GM12878 (cell line): ENCODE results near the gene MYCBP2. TPM values are rescaled to one million over a fixed set of nuclear protein-coding genes. Genes with fewer than 3 reads are reported as not detected.

Experiments
- ATAC-seq: fragments of 200-7000 bp; cut with Tn5 transposase; 3 replicates; pipeline ENCODE4 v1.9.1; 2020; ENCODE audit warnings: mild to moderate bottlenecking, moderate library complexity
- BruUV-seq: library from RNA; stranded (reverse); fragments of 400-500 nt; replicated peaks from 2 replicates; lab custom pipeline; 2021; lab: Mats Ljungman, UMichigan
- CTCF ChIA-PET: fragments of 300-600 bp; sonication (Branson Sonifier 250); formaldehyde crosslinking; extraction: SDS; loops from one replicate; lab custom pipeline; 2021; ENCODE audit warnings: inconsistent platforms; lab: Yijun Ruan, JAX
- POLR2A ChIA-PET: fragments of 350-600 bp; formaldehyde crosslinking; extraction: SDS; loops from one replicate; lab custom pipeline; 2021; ENCODE audit warnings: inconsistent platforms; lab: Charles Lee
- RAD21 ChIA-PET: fragments of 300-600 bp; sonication (Branson Sonifier 250); formaldehyde crosslinking; loops from one replicate; lab custom pipeline; 2023; ENCODE audit warnings: antibody characterized with exemption; ENCODE audit not compliant: unreplicated experiment; lab: Charles Lee
- SMC1A ChIA-PET: fragments of 300-600 bp; sonication (Branson Sonifier 250); formaldehyde crosslinking; loops from one replicate; lab custom pipeline; 2023; ENCODE audit not compliant: unreplicated experiment, uncharacterized antibody; lab: Charles Lee
- DNase-seq: peaks from one replicate; pipeline ENCODE4 v3.0.0-alpha.2; 2011; ENCODE audit warnings: low read depth, low spot score
- FAIRE-seq: peaks from 3 replicates; lab custom pipeline; 2011; peaks lifted over from hg19 to GRCh38; lab: Jason Lieb, UNC
- H2AFZ ChIP-seq: 2 replicates; pipeline ENCODE4 v1.6.0; 2011; ENCODE audit warnings: low read depth, low read length, control low read depth; ENCODE audit not compliant: control insufficient read depth
- H3K27ac ChIP-seq: 2 replicates; pipeline ENCODE4 v1.5.1; 2011; ENCODE audit warnings: control low read depth; ENCODE audit not compliant: control insufficient read depth, insufficient read depth
- H3K27me3 ChIP-seq, 2 experiments: replicated peaks in 1 of 2; 2 replicates each; pipeline versions ENCODE4 v1.6.0 to v1.6.1; 2011; ENCODE audit warnings: low read length in 1 of 2; ENCODE audit not compliant: control insufficient read depth in 2 of 2, insufficient read depth in 2 of 2
- H3K36me3 ChIP-seq, 2 experiments: 2 replicates each; pipeline ENCODE4 v1.5.1; 2011; ENCODE audit warnings: low read length in 1 of 2; ENCODE audit not compliant: control insufficient read depth in 2 of 2, insufficient read depth in 2 of 2
- H3K4me1 ChIP-seq: 2 replicates; pipeline ENCODE4 v1.6.1; 2011; ENCODE audit warnings: mild to moderate bottlenecking, low read length, moderate library complexity, mixed read lengths; ENCODE audit not compliant: control insufficient read depth, insufficient read depth
- H3K4me2 ChIP-seq: 2 replicates; pipeline ENCODE4 v1.6.0; 2011; ENCODE audit warnings: control low read depth; ENCODE audit not compliant: control insufficient read depth, insufficient read depth
- H3K4me3 ChIP-seq: fragments of 200-600 bp; sonication (generic); 2 replicates; pipeline ENCODE4 v1.5.1; 2016
- H3K79me2 ChIP-seq: 2 replicates; pipeline ENCODE4 v1.6.0; 2011; ENCODE audit warnings: low read length; ENCODE audit not compliant: control insufficient read depth, insufficient read depth
- H3K9ac ChIP-seq: 2 replicates; pipeline ENCODE4 v1.8.0; 2011; ENCODE audit warnings: low read length, control low read depth, mixed read lengths; ENCODE audit not compliant: control insufficient read depth, insufficient read depth
- H3K9me3 ChIP-seq: replicated peaks from 3 replicates; pipeline ENCODE4 v1.5.1; 2011; ENCODE audit warnings: mild to moderate bottlenecking, low read length; ENCODE audit not compliant: control insufficient read depth, insufficient read depth
- H4K20me1 ChIP-seq: 2 replicates; pipeline ENCODE4 v1.6.0; 2011; ENCODE audit not compliant: control insufficient read depth, insufficient read depth
- ESRRA ChIP-seq: IDR thresholded peaks from 2 replicates; pipeline ENCODE4 v1.6.1; 2012; ENCODE audit warnings: mild to moderate bottlenecking, low read length, improper control_type of control experiment
- EZH2 ChIP-seq: IDR thresholded peaks from 2 replicates; pipeline ENCODE4 v1.6.1; 2012; ENCODE audit warnings: low read depth, mild to moderate bottlenecking, control low read depth, inconsistent platforms, low read length, borderline replicate concordance; ENCODE audit not compliant: control insufficient read depth
- HDAC2 ChIP-seq: fragments of 200-600 bp; sonication (generic); IDR thresholded peaks from 2 replicates; pipeline ENCODE4 v1.6.1; 2017
- HDAC6 ChIP-seq: fragments of 200-600 bp; sonication (generic); IDR thresholded peaks from one replicate; pipeline ENCODE4 v1.8.0; 2017; ENCODE audit warnings: antibody characterized with exemption; ENCODE audit not compliant: unreplicated experiment
- MXI1 ChIP-seq: fragments of 150-350 bp; IDR thresholded peaks from 2 replicates; pipeline ENCODE4 v1.6.1; 2011; ENCODE audit warnings: low read depth, mild to moderate bottlenecking, inconsistent platforms, low read length, improper control_type of control experiment
- MYB ChIP-seq: fragments of 150-350 bp; IDR thresholded peaks from 2 replicates; pipeline ENCODE4 v1.6.1; 2014; ENCODE audit warnings: mild to moderate bottlenecking, low read depth, low read length, borderline replicate concordance
- NRF1 ChIP-seq: conservative IDR thresholded peaks from 2 replicates; pipeline ENCODE4 v1.6.1; 2011; ENCODE audit warnings: mild to moderate bottlenecking, low read depth, low read length, improper control_type of control experiment
- POLR2AphosphoS5 ChIP-seq: IDR thresholded peaks from 2 replicates; pipeline ENCODE4 v1.6.1; 2011; ENCODE audit warnings: mild to moderate bottlenecking, low read length, inconsistent platforms
- SREBF2 ChIP-seq: IDR thresholded peaks from 2 replicates; pipeline ENCODE4 v1.6.1; 2012; ENCODE audit warnings: mild to moderate bottlenecking, low read length
- SUZ12 ChIP-seq: fragments of 200-600 bp; sonication (generic); IDR thresholded peaks from one replicate; pipeline ENCODE4 v1.6.1; 2018; ENCODE audit warnings: antibody characterized with exemption, mild to moderate bottlenecking; ENCODE audit not compliant: unreplicated experiment
- ZSCAN29 ChIP-seq: fragments of 450-650 bp; IDR thresholded peaks from 2 replicates; pipeline ENCODE4 v1.6.1; 2017; ENCODE audit warnings: mild to moderate bottlenecking, moderate library complexity
- whole genome bisulfite sequencing: methylation state at CpG from one replicate; pipeline ENCODE4 v1.1.6; 2016; ENCODE audit warnings: low lambda C conversion rate; ENCODE audit not compliant: insufficient replicate concordance, insufficient coverage; ENCODE audit errors: missing lambda C conversion rate; 5-methylcytosine and 5-hydroxymethylcytosine counted together
- in situ Hi-C: fragments of 300-500 bp; cut with MboI; formaldehyde crosslinking; loops from 9 replicates; pipeline ENCODE4 v1.14.3; 2018; ENCODE audit warnings: mixed read lengths
- intact Hi-C: fragments of 100-400 bp; cut with micrococcal nuclease; formaldehyde crosslinking; loops from one replicate; pipeline ENCODE4 v1.14.2; 2022; ENCODE audit not compliant: unreplicated experiment
- polyA plus RNA-seq, 11 experiments: library from polyadenylated mRNA; depleted of rRNA in 4 of 11; unstranded in 6 of 11; stranded (reverse) in 5 of 11; fragments of >200 nt; fragmentation: Nextera tagmentation in 4 of 11; fragmentation: Illumina TruSeq in 1 of 11; extraction: Ambion mirVana in 4 of 11; extraction: Trizol in 1 of 11; gene quantifications; 1 replicate in 1 of 11; 2 replicates in 10 of 11; pipeline versions ENCODE4 v1.2.1 to v1.2.3, GENCODE V29; 2011 to 2016; ENCODE audit warnings: inconsistent platforms in 2 of 11, missing spikeins in 2 of 11, low read depth in 1 of 11
- total RNA-seq, 4 experiments: library from RNA; depleted of rRNA in 3 of 4; stranded (reverse); fragments of >200 nt in 3 of 4; fragmentation: Illumina TruSeq in 1 of 4; extraction: Trizol in 1 of 4; gene quantifications; 2 replicates each; pipeline versions ENCODE4 v1.2.1 to v1.2.3, GENCODE V29; 2013 to 2021
- TF ChIP-seq, protein P1 (sequence below): fragments of 450-650 bp; IDR thresholded peaks from 2 replicates; pipeline ENCODE4 v1.6.1; 2017; ENCODE audit warnings: mild to moderate bottlenecking, moderate library complexity
- TF ChIP-seq, protein P2 (sequence below): IDR thresholded peaks from 2 replicates; pipeline ENCODE4 v1.6.1; 2011; ENCODE audit warnings: borderline replicate concordance, low read depth, mild to moderate bottlenecking, moderate library complexity, mixed read lengths, low read length; ENCODE audit not compliant: insufficient read depth; ENCODE audit errors: extremely low read length

The MYCBP2 gene
- total and polyA plus RNA-seq, 10 of the 15 experiments (the other 5 are each of a cell fraction or from before 2014, with no cell fraction given): 51.9 to 152 (median 98.2) TPM

DNA sequence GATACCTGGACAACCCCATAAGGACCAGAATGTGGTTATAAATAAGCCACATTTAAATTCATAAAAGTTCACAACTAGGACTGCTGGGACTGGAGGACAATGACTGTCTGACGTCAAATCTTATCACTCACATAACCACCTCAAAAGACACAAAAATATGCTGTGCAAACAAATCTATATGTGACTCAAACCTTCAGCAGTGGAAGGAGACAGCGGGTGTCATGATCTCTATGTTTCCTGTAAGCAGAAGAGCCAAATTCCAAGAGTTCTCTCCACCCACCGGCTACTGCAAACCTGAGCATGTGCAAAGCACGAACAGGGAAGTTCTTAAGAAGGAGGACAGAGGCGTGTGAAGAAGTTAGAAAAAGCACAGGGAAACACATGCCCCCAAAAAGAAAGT is 113.2 kb downstream of the MYCBP2 start:
- in situ Hi-C loops: no loop called here
- H3K4me3 ChIP-seq: no peak overlapping the region
- peaks cover 4 to 35% of the 10 kb centered on the region in 2 experiments for H3K36me3 ChIP-seq
- H2AFZ ChIP-seq: no peak overlapping the region
- no peak overlapping the region for H3K4me2 ChIP-seq
- no peak overlapping the region for H3K27ac ChIP-seq
- no peaks in the 10 kb centered on the region for H3K9me3 ChIP-seq
- no peaks in the 10 kb centered on the region for H4K20me1 ChIP-seq
- FAIRE-seq (no peak), ATAC-seq (no peak), DNase-seq (no peak)
- TSS peak; percentile 2 for BruUV-seq
- no peak overlapping the region for H3K9ac ChIP-seq
- ChIA-PET CTCF (no interaction called here), POLR2A (interaction anchor here (0.6 kb wide), 1 partner anchor 63 kb away, joined by 4 read pairs; no protein-coding TSS in a partner anchor), SMC1A (no interaction called here), RAD21 (no interaction called here)
- WGBS: 97% methylated on average over 5 of the region's 5 CpGs
- H3K79me2 ChIP-seq: no peaks in the 10 kb centered on the region
- no peaks in the 10 kb centered on the region for H3K27me3 ChIP-seq
- intact Hi-C loops: no loop called here
- H3K4me1 ChIP-seq: no peaks in the 10 kb centered on the region
- no peak for TF ChIP-seq MYB
- TF ChIP-seq ESRRA: no peak
- no peak for TF ChIP-seq MXI1

DNA sequence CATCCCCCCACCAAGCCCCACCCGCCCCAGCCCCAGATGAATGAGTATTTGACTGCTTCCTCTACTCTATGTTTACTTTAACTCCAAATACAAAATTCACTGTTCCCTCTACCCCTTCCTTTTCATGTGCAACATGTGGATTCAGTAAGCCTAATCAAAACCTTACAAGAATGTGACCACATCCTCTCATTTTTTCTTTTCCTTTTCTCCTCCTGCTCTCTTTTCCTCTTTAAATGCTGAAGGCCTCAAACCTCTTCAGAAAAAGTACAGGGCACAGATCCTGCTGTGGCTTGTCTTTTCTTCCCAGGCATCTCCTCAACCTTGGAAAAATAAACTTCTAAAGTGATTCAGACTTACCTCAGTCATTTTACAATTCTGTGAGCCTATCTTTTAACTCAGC is 119.0 kb downstream of the MYCBP2 start:
- ChIA-PET SMC1A (interaction anchor here (0.6 to 1.5 kb wide), 5 partner anchors 10 to 191 kb away, joined by 3 to 6 read pairs (median 3); partner anchors contain the start of gene MYCBP2), RAD21 (interaction anchor here (0.8 kb wide), 1 partner anchor 271 kb away, joined by 3 read pairs; no protein-coding TSS in a partner anchor), POLR2A (interaction anchor here (0.6 kb wide), 2 partner anchors 11 to 16 kb away, joined by 3 read pairs; no protein-coding TSS in a partner anchor), CTCF (interaction anchor here (1.1 to 1.5 kb wide), 4 partner anchors 9 to 271 kb away, joined by 3 to 4 read pairs (median 4); no protein-coding TSS in a partner anchor)
- in situ Hi-C loops: no loop called here
- Histone ChIP-seq H3K27me3 (no peaks in the 10 kb centered on the region), H2AFZ (no peak overlapping the region), H3K4me2 (no peak overlapping the region), H3K4me1 (no peaks in the 10 kb centered on the region), H3K79me2 (no peaks in the 10 kb centered on the region), H3K9ac (no peak overlapping the region), H3K4me3 (no peak overlapping the region), H3K9me3 (peaks cover 3% of the 10 kb centered on the region; the same call in 1 of the 3 replicates), H4K20me1 (no peaks in the 10 kb centered on the region), H3K27ac (no peak overlapping the region), H3K36me3 (peaks cover 4 to 22% of the 10 kb centered on the region in 2 experiments)
- 100% methylated on average over 1 of the region's 1 CpG for WGBS
- DNase-seq (no peak), ATAC-seq (no peak), FAIRE-seq (no peak)
- intact Hi-C loops: no loop called here
- BruUV-seq: no TSS peak
- TF ChIP-seq SREBF2: no peak
- TF ChIP-seq, protein P1, sequence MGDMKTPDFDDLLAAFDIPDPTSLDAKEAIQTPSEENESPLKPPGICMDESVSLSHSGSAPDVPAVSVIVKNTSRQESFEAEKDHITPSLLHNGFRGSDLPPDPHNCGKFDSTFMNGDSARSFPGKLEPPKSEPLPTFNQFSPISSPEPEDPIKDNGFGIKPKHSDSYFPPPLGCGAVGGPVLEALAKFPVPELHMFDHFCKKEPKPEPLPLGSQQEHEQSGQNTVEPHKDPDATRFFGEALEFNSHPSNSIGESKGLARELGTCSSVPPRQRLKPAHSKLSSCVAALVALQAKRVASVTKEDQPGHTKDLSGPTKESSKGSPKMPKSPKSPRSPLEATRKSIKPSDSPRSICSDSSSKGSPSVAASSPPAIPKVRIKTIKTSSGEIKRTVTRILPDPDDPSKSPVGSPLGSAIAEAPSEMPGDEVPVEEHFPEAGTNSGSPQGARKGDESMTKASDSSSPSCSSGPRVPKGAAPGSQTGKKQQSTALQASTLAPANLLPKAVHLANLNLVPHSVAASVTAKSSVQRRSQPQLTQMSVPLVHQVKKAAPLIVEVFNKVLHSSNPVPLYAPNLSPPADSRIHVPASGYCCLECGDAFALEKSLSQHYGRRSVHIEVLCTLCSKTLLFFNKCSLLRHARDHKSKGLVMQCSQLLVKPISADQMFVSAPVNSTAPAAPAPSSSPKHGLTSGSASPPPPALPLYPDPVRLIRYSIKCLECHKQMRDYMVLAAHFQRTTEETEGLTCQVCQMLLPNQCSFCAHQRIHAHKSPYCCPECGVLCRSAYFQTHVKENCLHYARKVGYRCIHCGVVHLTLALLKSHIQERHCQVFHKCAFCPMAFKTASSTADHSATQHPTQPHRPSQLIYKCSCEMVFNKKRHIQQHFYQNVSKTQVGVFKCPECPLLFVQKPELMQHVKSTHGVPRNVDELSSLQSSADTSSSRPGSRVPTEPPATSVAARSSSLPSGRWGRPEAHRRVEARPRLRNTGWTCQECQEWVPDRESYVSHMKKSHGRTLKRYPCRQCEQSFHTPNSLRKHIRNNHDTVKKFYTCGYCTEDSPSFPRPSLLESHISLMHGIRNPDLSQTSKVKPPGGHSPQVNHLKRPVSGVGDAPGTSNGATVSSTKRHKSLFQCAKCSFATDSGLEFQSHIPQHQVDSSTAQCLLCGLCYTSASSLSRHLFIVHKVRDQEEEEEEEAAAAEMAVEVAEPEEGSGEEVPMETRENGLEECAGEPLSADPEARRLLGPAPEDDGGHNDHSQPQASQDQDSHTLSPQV: no peak
- TF ChIP-seq ZSCAN29: no peak
- TF ChIP-seq SUZ12: no peak
- TF ChIP-seq POLR2AphosphoS5: no peak
- TF ChIP-seq HDAC2: no peak
- TF ChIP-seq NRF1: no peak
- no peak for TF ChIP-seq HDAC6
- no peak for TF ChIP-seq EZH2
- TF ChIP-seq, protein P2, sequence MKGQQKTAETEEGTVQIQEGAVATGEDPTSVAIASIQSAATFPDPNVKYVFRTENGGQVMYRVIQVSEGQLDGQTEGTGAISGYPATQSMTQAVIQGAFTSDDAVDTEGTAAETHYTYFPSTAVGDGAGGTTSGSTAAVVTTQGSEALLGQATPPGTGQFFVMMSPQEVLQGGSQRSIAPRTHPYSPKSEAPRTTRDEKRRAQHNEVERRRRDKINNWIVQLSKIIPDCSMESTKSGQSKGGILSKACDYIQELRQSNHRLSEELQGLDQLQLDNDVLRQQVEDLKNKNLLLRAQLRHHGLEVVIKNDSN: no peak
